ENCODE results near the gene APLP2. TPM values are rescaled to one million over a fixed set of nuclear protein-coding genes. Genes with fewer than 3 reads are reported as not detected.
A peak's percentile ranks its signal among the peaks of the same experiment; 100 is the strongest.

APLP2 gene
- total and polyA plus RNA-seq, 2 of the 13 experiments (the other 11 are each of a cell fraction or from before 2014, with no cell fraction given): 315 to 594 TPM

DNA sequence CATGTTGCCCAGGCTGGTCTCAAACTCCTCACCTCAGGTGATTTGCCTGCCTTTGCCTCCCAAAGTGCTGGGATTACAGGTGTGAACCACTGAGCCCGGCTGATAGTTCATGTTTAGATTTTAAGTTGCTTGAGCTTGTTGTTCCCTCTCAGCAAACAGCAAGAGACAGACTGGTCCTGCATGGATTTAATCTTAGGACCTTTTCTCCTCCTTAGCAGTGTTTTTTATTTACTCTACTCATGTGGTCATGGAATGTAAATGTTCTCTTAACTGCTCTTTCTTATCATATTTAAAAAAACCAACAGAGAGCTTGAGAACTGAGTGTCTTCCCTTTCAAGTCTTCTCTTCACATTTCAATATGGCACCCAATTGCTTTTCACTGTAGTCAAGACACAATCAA lies 44.3 kb upstream of the APLP2 start (continued):
- TF ChIP-seq KAT2B (IDR thresholded peaks at IDR 0.05; ENCODE audit: borderline replicate concordance, low read depth, low read length): no peak
- no peak for TF ChIP-seq ZNF710 (CRISPR knock-in tag; IDR thresholded peaks at IDR 0.05; ENCODE audit: borderline replicate concordance)

DNA sequence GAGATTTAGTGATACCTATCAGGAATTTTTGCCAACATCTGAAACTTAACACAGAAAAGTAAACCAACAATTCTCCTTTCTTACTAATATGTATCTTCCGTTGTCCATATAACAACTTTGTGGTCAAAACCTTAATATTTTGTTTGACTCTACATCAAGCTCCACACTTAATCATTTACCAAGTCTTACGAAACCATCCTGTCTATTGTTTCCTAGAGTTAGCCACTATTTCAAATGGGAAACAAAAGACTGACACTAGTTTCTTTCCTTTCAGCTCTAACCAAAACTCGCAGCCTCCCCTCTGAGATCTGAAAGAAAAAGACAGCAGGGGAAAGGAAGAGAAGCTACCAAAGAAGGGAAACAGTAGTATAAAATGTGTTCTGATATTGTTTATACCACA lies 40.6 kb upstream of the APLP2 start:
- Histone ChIP-seq H3K36me3 (replicated peaks in 1 of 2; ENCODE audit: control insufficient read depth in 1 of 2, insufficient read depth in 2 of 2, low read length in 2 of 2) (no peaks in the 10 kb centered on the region), H3K27me3 (ENCODE audit: control insufficient read depth in 1 of 2, insufficient read depth in 2 of 2, low read length in 2 of 2) (no peaks in the 10 kb centered on the region), H2AFZ (ENCODE audit: low read length) (no peak overlapping the region), H4K20me1 (ENCODE audit: insufficient read depth, low read length) (no peaks in the 10 kb centered on the region), H3K4me1 (ENCODE audit: insufficient read depth, low read length) (peaks cover 53% of the 10 kb centered on the region), H3K79me2 (ENCODE audit: insufficient read depth, low read length) (no peaks in the 10 kb centered on the region), H3K9ac (ENCODE audit: insufficient read depth, low read depth, low read length) (no peak overlapping the region), H3K9me3 (ENCODE audit: low read length) (no peaks in the 10 kb centered on the region), H3K4me3 (replicated peaks in 1 of 3; ENCODE audit: insufficient read depth in 1 of 3, low read depth in 2 of 3, low read length in 3 of 3) (peak overlapping the region in 2 of 3 experiments; percentile 12 to 22; a peak in 3 of 6 replicates), H3K27ac (ENCODE audit: extremely low read length, insufficient read depth, low read length) (no peak overlapping the region), H3K4me2 (ENCODE audit: low read depth, low read length) (peak overlapping the region; percentile 56)
- intact Hi-C loops (cut with micrococcal nuclease; ENCODE audit: unreplicated experiment) (no loop called here), in situ Hi-C loops (cut with HindIII; ENCODE audit: extremely low pct_ligation_motif_present, low pct_unique_long_range_greater_than_20kb) (no loop called here)
- peak; percentile 66 for FAIRE-seq
- peak; percentile 60 for ATAC-seq
- ChIA-PET POLR2A (interaction anchor here (1.1 kb wide), 1 partner anchor 26 kb away, joined by 10 read pairs; the partner anchor contains the start of gene PRDM10), CTCF (ENCODE audit: low intra/inter-chr PET ratio, low total read pairs) (no interaction called here)
- BruUV-seq (replicated peaks): no TSS peak
- peak; percentile 59 for DNase-seq (ENCODE audit: low spot score)
- WGBS (ENCODE audit: low lambda C conversion rate): under 1% methylated on average over 3 of the region's 3 CpGs
- no peak for TF ChIP-seq FOXP1 (IDR thresholded peaks at IDR 0.05)
- TF ChIP-seq FOXP1 (CRISPR knock-in tag; IDR thresholded peaks at IDR 0.05): 0 out of 2 replicates have a peak, but pooled peaks have one; percentile 30
- peak; percentile 69; the same call in 1 of the 2 replicates for TF ChIP-seq SOX13 (IDR thresholded peaks at IDR 0.05)
- peak in 1 of 2 experiments; percentile 97; a peak in 2 of 4 replicates for TF ChIP-seq SOX13 (CRISPR knock-in tag; conservative IDR thresholded peaks at IDR 0.05 in 1 of 2, IDR thresholded peaks at IDR 0.05 in 1 of 2)
- TF ChIP-seq ZSCAN30 (CRISPR knock-in tag; IDR thresholded peaks at IDR 0.05): no peak
- TF ChIP-seq CCAR2 (optimal IDR thresholded peaks at IDR 0.05; ENCODE audit: low read depth, low read length): no peak
- peak; percentile 31; the same call in 1 of the 2 replicates for TF ChIP-seq HMG20A (CRISPR knock-in tag; IDR thresholded peaks at IDR 0.05; ENCODE audit: borderline replicate concordance)
- TF ChIP-seq SSRP1 (CRISPR knock-in tag; IDR thresholded peaks at IDR 0.05): no peak
- no peak for TF ChIP-seq RAD51 (IDR thresholded peaks at IDR 0.05; ENCODE audit: borderline replicate concordance)
- TF ChIP-seq FOXO1 (CRISPR knock-in tag; IDR thresholded peaks at IDR 0.05): no peak
- peak; percentile 97 for TF ChIP-seq SOX5 (CRISPR knock-in tag; IDR thresholded peaks at IDR 0.05; ENCODE audit: borderline replicate concordance)
- TF ChIP-seq ZNF563 (CRISPR knock-in tag; IDR thresholded peaks at IDR 0.05): no peak
- TF ChIP-seq ZNF639 (CRISPR knock-in tag; conservative IDR thresholded peaks at IDR 0.05): no peak
- TF ChIP-seq KLF16 (CRISPR knock-in tag; IDR thresholded peaks at IDR 0.05): peak in 1 of 2 experiments; percentile 22; a peak in 1 of 4 replicates
- no peak for TF ChIP-seq KDM2A (CRISPR knock-in tag; IDR thresholded peaks at IDR 0.05; ENCODE audit: borderline replicate concordance, low read depth)
- TF ChIP-seq ZNF558 (CRISPR knock-in tag; IDR thresholded peaks at IDR 0.05; ENCODE audit: borderline replicate concordance): no peak
- no peak for TF ChIP-seq ZFP36L2 (CRISPR knock-in tag; IDR thresholded peaks at IDR 0.05)
- TF ChIP-seq MAFK (conservative IDR thresholded peaks at IDR 0.05 in 1 of 2, IDR thresholded peaks at IDR 0.05 in 1 of 2; ENCODE audit: low read length in 2 of 2): no peak
- no peak for TF ChIP-seq ZNF781 (CRISPR knock-in tag; IDR thresholded peaks at IDR 0.05; ENCODE audit: borderline replicate concordance, not compliant biosample characterization)
- TF ChIP-seq SMARCC2 (IDR thresholded peaks at IDR 0.05): no peak

Measured in HepG2 (cell line).